Smooth muscle cell of trachea (primary cell): Measurements from ENCODE around the gene DYNC1I1. TPM values are rescaled to one million over a fixed set of nuclear protein-coding genes. Genes with fewer than 3 reads are reported as not detected.

Source experiments
- total RNA-seq: library from RNA; depleted of rRNA; stranded (reverse); fragments of >200 nt; gene quantifications from 2 replicates; pipeline ENCODE4 v1.2.1, GENCODE V29; 2014

The DYNC1I1 gene
- total RNA-seq: 0.66 and 1.9 TPM in 2 replicates

DNA sequence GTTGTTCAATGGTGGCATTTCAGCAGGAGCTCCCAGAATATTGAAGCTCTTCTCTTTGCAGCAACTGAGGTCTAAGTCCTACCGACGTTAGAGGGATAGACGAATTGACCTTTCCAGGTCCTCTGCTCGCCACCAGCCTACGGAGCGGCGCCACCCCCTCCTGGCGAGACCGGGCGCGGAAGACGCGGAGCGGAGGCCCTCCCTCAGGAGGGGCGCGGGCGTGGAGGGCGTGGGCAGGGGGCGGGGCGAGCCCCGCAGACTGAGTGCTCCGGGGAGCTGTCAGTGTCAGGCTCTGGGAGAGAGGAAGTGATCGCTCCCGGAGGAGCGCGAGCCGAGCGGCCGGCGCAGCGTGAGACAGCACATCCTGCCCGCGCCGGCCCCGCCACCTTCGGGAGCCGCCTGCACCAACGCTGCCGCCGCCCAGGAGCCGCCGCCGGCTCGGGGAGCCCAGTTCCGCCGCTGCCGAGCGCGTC lies at the start of gene DYNC1I1:
DYNC1I1 (plus strand) TSS at position 257 of the 473 bp plus-strand sequence. CDS start 32,176 bp downstream, outside the sequence.

Other genes with a start within 250 kb of the DYNC1I1 start
- 0.29 and 0.66 TPM in 2 replicates for gene PDK4, start 176.0 kb upstream of the DYNC1I1 start, total RNA-seq